Sigmoid colon (tissue), 7 donors: ENCODE measurements around the gene KL. TPM values are rescaled to one million over a fixed set of nuclear protein-coding genes. Genes with fewer than 3 reads are reported as not detected.

ENCODE experiments used
- DNase-seq: peaks from one replicate; pipeline ENCODE4 v3.0.0-alpha.2; 2019
- H3K27ac ChIP-seq, 4 donors: fragments of 200-600 bp; sonication (generic); one replicate each; pipeline ENCODE4 v1.5.1; 2016 to 2019; ENCODE audit warnings: mild to moderate bottlenecking in 1 of 4
- H3K27me3 ChIP-seq, 3 donors: fragments of 200-600 bp; sonication (generic); one replicate each; pipeline ENCODE4 v1.5.1; 2019; ENCODE audit warnings: mild to moderate bottlenecking in 1 of 3
- H3K36me3 ChIP-seq, 4 donors: fragments of 200-600 bp; sonication (generic); one replicate each; pipeline ENCODE4 v1.5.1; 2016 to 2019
- H3K4me1 ChIP-seq, 4 donors: fragments of 200-600 bp; sonication (generic); one replicate each; pipeline ENCODE4 v1.5.1; 2017 to 2019
- H3K4me3 ChIP-seq, 4 donors: fragments of 200-600 bp; sonication (generic); one replicate each; pipeline ENCODE4 v1.5.1; 2017 to 2019; ENCODE audit warnings: mild to moderate bottlenecking in 2 of 4, moderate library complexity in 1 of 4
- H3K9me3 ChIP-seq, 4 donors: fragments of 200-600 bp in 3 of 4; sonication (generic) in 3 of 4; one replicate each; pipeline versions ENCODE4 v1.5.1 to v1.6.1; 2013 to 2019
- EP300 ChIP-seq, 4 donors: sonication (generic); formaldehyde crosslinking; IDR thresholded peaks; one replicate each; pipeline ENCODE4 v1.6.1; 2017; ENCODE audit warnings: antibody characterized with exemption in 4 of 4
- POLR2A ChIP-seq, 2 donors: fragments of 450-650 bp; IDR thresholded peaks; one replicate each; pipeline ENCODE4 v1.6.1; 2016; ENCODE audit warnings: antibody characterized with exemption in 2 of 2, mild to moderate bottlenecking in 2 of 2, moderate library complexity in 2 of 2
- POLR2AphosphoS5 ChIP-seq, 4 donors: sonication (generic); formaldehyde crosslinking; IDR thresholded peaks; one replicate each; pipeline ENCODE4 v1.6.1; 2017; ENCODE audit warnings: antibody characterized with exemption in 4 of 4
- WGBS, 2 donors: extraction: QIAGEN DNeasy Blood & Tissue Kit; methylation state at CpG; one replicate each; pipeline ENCODE4 v1.1.7; 2013; 5-methylcytosine and 5-hydroxymethylcytosine counted together
- intact Hi-C: fragments of 100-400 bp; cut with DNase I; formaldehyde crosslinking; loops from one replicate; pipeline ENCODE4 v1.15.1; 2023
- polyA plus RNA-seq, 3 donors: library from polyadenylated mRNA; stranded (reverse); fragments of 200-250 nt; gene quantifications; one replicate each; pipeline ENCODE4 v1.2.3, GENCODE V29; 2013
- total RNA-seq, 4 donors: library from RNA; depleted of rRNA; stranded (reverse); fragments of >200 nt; gene quantifications; one replicate each; pipeline ENCODE4 v1.1.0, GENCODE V29; 2016
- TF ChIP-seq, protein P1 (sequence below), 4 experiments: fragments of 450-650 bp in 3 of 4; fragments of 200-600 bp in 1 of 4; IDR thresholded peaks; one replicate each; pipeline ENCODE4 v1.5.1; 2016 to 2019; ENCODE audit warnings: antibody characterized with exemption in 4 of 4, mild to moderate bottlenecking in 3 of 4, moderate library complexity in 2 of 4
- donor health status: healthy with polysubstance abuse.
- donor health status: Bipolar disorder and iron deficiency.
- donor health status: healthy.

The KL gene
- total and polyA plus RNA-seq, 7 donors, result 0.23 to 6.4 (median 3.8) TPM

DNA sequence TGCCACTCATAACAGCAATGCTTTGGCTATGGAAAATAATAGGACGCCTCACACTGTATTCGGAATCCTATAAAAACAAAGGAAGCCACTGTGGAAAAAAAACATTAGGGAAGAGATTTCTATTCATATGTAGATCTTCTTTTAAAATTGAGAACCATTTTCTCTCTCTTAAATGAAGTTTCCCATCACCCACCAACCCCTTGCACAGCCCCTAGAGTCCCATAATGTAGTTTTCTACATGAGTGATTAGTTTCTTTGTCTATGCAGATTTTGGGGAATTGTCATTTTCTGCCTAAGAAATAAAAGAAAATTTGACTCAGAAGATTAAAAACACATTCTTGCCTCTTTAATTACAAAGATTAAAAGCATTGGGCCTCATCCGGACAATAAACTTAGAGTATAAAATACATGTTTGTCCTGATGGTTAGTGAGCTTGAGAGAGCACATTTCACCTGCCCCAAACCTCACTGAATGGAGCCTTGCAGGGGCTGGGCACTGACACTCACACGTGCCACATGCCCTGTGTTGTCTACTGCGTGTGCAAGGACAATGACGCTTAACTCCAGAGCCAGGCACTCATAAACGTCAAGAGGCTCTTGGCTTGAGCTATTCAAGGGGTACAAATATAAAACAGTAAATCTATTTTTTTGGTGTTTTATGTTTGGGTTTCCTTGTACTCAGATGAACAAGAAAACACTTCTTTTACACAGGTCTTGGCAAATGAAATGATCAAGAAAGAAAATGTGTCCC lies 40.0 kb upstream of the KL start:
- H3K27ac ChIP-seq, result no peak overlapping the region
- intact Hi-C loops, result no loop called here
- no peaks in the 10 kb centered on the region for H3K27me3 ChIP-seq
- no peak for DNase-seq
- H3K9me3 ChIP-seq, result no peaks in the 10 kb centered on the region
- TF ChIP-seq POLR2A (IDR thresholded peaks at IDR 0.05) (no peak), POLR2AphosphoS5 (IDR thresholded peaks at IDR 0.05) (peak in 2 of 4 donors; percentile 10 to 33), EP300 (IDR thresholded peaks at IDR 0.05) (peak in 2 of 4 donors; percentile 14 to 58)
- TF ChIP-seq, protein P1, sequence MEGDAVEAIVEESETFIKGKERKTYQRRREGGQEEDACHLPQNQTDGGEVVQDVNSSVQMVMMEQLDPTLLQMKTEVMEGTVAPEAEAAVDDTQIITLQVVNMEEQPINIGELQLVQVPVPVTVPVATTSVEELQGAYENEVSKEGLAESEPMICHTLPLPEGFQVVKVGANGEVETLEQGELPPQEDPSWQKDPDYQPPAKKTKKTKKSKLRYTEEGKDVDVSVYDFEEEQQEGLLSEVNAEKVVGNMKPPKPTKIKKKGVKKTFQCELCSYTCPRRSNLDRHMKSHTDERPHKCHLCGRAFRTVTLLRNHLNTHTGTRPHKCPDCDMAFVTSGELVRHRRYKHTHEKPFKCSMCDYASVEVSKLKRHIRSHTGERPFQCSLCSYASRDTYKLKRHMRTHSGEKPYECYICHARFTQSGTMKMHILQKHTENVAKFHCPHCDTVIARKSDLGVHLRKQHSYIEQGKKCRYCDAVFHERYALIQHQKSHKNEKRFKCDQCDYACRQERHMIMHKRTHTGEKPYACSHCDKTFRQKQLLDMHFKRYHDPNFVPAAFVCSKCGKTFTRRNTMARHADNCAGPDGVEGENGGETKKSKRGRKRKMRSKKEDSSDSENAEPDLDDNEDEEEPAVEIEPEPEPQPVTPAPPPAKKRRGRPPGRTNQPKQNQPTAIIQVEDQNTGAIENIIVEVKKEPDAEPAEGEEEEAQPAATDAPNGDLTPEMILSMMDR (IDR thresholded peaks at IDR 0.05), result no peak
- 85 to 91% methylated on average over 7 of the region's 7 CpGs for WGBS, 2 donors
- no peaks in the 10 kb centered on the region for H3K4me1 ChIP-seq
- no peak overlapping the region for H3K4me3 ChIP-seq
- no peaks in the 10 kb centered on the region for H3K36me3 ChIP-seq

DNA sequence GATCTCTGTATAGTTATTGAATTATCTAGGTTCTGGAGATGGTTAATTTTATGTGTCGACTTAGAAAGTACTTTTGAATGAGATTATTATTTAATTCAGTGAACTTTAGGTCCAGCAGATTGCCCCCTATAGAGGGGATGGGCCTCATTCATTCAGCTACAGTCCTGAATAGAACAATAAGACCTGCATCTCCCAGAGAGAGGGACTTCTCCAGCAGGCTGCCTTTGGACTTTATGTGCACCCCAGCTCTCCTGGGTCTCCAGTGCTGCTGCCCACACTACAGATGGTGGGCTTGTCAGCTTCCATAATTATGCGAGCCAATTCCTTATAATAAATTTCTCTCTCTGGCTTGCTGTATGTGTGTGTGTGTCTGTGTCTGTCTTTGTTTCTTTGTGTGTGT lies 39.3 kb upstream of the KL start:
- H3K9me3 ChIP-seq, result no peaks in the 10 kb centered on the region
- 93 to 97% methylated on average over 2 of the region's 2 CpGs for WGBS, 2 donors
- TF ChIP-seq, protein P1 (IDR thresholded peaks at IDR 0.05), result no peak
- TF ChIP-seq EP300 (IDR thresholded peaks at IDR 0.05), result no peak
- no peak for TF ChIP-seq POLR2A (IDR thresholded peaks at IDR 0.05)
- no peak for TF ChIP-seq POLR2AphosphoS5 (IDR thresholded peaks at IDR 0.05)
- no peaks in the 10 kb centered on the region for H3K4me1 ChIP-seq
- H3K4me3 ChIP-seq, result no peak overlapping the region
- H3K27me3 ChIP-seq, result no peaks in the 10 kb centered on the region
- intact Hi-C loops, result no loop called here
- no peak overlapping the region for H3K27ac ChIP-seq
- no peak for DNase-seq
- no peaks in the 10 kb centered on the region for H3K36me3 ChIP-seq

GRCh38 chr13:32977321-32977720 lies 38.9 kb upstream of the KL start:
- WGBS, 2 donors, result 78 to 95% methylated on average over 7 of the region's 7 CpGs

GRCh38 chr13:32978278-32978677 lies 37.9 kb upstream of the KL start:
- TF ChIP-seq, protein P1 (IDR thresholded peaks at IDR 0.05), result no peak
- no peak for TF ChIP-seq EP300 (IDR thresholded peaks at IDR 0.05)
- TF ChIP-seq POLR2A (IDR thresholded peaks at IDR 0.05), result no peak
- intact Hi-C loops, result no loop called here
- WGBS, 2 donors, result 88 to 92% methylated on average over 4 of the region's 4 CpGs
- no peaks in the 10 kb centered on the region for H3K4me1 ChIP-seq
- no peaks in the 10 kb centered on the region for H3K27me3 ChIP-seq
- H3K9me3 ChIP-seq, result no peaks in the 10 kb centered on the region
- H3K4me3 ChIP-seq, result no peak overlapping the region
- no peak overlapping the region for H3K27ac ChIP-seq
- no peak for DNase-seq
- no peaks in the 10 kb centered on the region for H3K36me3 ChIP-seq

More at GRCh38 chr13:32977321-32977720, 38.9 kb upstream of the KL start:
- intact Hi-C loops, result no loop called here
- Histone ChIP-seq H3K9me3 (no peaks in the 10 kb centered on the region), H3K4me3 (no peak overlapping the region), H3K27ac (no peak overlapping the region), H3K36me3 (no peaks in the 10 kb centered on the region), H3K27me3 (no peaks in the 10 kb centered on the region), H3K4me1 (no peaks in the 10 kb centered on the region)
- no peak for TF ChIP-seq EP300 (IDR thresholded peaks at IDR 0.05)
- TF ChIP-seq POLR2AphosphoS5 (IDR thresholded peaks at IDR 0.05), result no peak
- no peak for TF ChIP-seq POLR2A (IDR thresholded peaks at IDR 0.05)
- TF ChIP-seq, protein P1 (IDR thresholded peaks at IDR 0.05), result no peak
- DNase-seq, result no peak

- no peak overlapping the region for H3K27ac ChIP-seq
- H3K36me3 ChIP-seq, result no peaks in the 10 kb centered on the region
- H3K4me3 ChIP-seq, result no peak overlapping the region
- H3K9me3 ChIP-seq, result no peaks in the 10 kb centered on the region
- peaks cover 0 to 7% (median 0%) of the 10 kb centered on the region in 4 donors for H3K4me1 ChIP-seq
- no peak for DNase-seq
- intact Hi-C loops, result no loop called here
- WGBS, 2 donors, result 15 to 62% methylated on average over 3 of the region's 3 CpGs
- TF ChIP-seq POLR2AphosphoS5 (IDR thresholded peaks at IDR 0.05), result no peak
- TF ChIP-seq POLR2A (IDR thresholded peaks at IDR 0.05), result no peak
- TF ChIP-seq EP300 (IDR thresholded peaks at IDR 0.05), result no peak
- TF ChIP-seq, protein P1 (IDR thresholded peaks at IDR 0.05), result no peak
- no peaks in the 10 kb centered on the region for H3K27me3 ChIP-seq
Measured at GRCh38 chr13:32983058-32983457, 33.2 kb upstream of the KL start.
